GM19240 (cell line): Measurements from ENCODE around the gene RNF144B.

ENCODE experiments used
- DNase-seq: peaks from one replicate; pipeline ENCODE4 v3.0.0; 2011; ENCODE audit warnings: low spot score; ENCODE audit not compliant: insufficient read length

RNF144B gene

GRCh38 chr6:18507561-18507960 is 120.4 kb downstream of the RNF144B start:
- DNase-seq, result no peak

- no peak for DNase-seq
Measured at GRCh38 chr6:18509871-18510643, 122.9 kb downstream of the RNF144B start.

GRCh38 chr6:18510644-18511033 is 123.5 kb downstream of the RNF144B start:
- DNase-seq, result no peak

GRCh38 chr6:18511211-18511610 is 124.1 kb downstream of the RNF144B start:
- no peak for DNase-seq

GRCh38 chr6:18513253-18513798 is 126.2 kb downstream of the RNF144B start:
- DNase-seq, result no peak

- DNase-seq, result no peak
Measured at GRCh38 chr6:18514180-18514579, 127.0 kb downstream of the RNF144B start.

GRCh38 chr6:18515767-18516166 is 128.6 kb downstream of the RNF144B start:
- no peak for DNase-seq
